HG03025 (cell line): ENCODE results near the gene DEPDC7.

Experiments used
- ATAC-seq: cut with Tn5 transposase; IDR thresholded peaks from one replicate; pipeline ENCODE4 v1.9.1; 2021; ENCODE audit warnings: mild to moderate bottlenecking, moderate library complexity; ENCODE audit not compliant: unreplicated experiment, low FRiP score

DEPDC7 gene

DNA sequence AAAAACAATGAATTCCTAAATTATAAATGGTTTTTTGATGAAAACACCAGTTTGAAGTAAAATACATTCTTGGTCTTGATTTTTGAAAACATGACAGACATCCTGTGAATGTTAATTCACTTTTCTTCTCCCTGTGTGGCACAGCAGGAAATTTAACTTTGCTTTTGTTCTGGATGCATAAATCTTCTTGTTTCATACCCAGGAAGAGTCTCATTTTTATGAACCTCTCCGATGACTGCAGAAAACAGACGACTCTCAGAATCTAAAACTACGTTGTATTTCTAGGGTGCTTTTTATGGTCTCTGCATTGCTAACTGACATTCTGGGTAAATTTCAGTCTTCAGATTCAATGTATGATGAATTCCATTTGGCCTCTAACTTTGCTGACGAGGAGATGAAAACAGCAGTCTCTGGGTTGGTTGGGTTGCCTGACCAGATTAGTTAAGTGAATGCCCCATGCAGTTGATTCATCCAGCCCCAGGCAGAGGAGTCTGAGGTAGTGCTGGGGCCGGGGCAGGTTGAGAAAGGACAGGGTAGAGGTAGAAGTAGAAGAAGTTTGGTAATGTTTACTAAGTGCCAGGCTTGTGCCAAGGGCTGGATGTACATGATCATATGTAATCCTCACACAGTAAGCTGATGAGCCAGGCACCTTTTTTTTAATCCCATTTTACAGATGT, 43.8 kb downstream of the DEPDC7 start:
- no peak for ATAC-seq

- ATAC-seq, result no peak
Observed at GRCh38 chr11:33060271-33060670, 44.6 kb downstream of the DEPDC7 start.

DNA sequence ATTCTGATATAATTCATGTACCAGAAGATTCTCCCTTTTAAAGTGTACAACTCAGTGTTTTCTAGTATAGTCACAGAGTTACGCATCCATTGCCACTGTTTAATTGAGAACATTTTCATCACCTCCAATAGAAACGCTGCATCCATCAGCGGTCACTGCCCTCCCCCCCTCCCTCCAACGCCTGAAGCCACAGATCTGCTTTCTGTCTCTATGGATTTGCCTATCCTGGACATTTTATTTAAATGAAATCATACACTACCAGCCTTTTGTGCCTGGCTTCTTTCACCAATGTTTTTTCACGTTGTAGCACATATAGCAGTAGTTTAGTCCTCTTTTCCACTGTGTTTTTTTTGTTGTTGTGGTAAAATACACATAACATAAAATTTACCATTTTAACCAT, 46.5 kb downstream of the DEPDC7 start:
- no peak for ATAC-seq

DNA sequence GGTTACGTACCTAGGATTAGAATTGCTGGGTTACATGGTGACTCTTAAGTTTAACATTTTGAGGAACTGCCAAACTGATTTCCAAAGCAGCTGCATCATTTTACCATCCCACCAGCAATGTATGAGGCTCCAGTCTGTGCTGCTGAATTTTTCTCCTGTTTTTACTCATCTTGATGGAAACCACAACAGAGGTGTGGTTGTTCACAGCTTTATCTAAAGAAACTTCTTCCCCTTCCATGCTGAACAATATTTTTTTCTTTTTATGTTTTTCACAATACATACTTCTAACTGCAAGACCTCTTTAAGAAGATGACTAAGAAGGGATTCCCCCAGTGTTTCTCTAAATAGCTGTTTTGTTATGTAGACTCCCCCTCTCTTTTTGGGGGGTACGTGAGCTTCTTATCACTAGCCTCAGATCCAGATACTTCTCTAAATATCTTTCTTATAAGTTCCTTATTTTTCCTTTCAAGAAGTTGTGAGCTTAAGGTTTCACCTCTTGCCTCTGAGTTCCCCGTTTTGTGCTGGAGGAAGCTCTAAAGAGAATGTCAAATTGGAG, 47.7 kb downstream of the DEPDC7 start:
- no peak for ATAC-seq

- ATAC-seq, result peak; percentile 35
Observed at GRCh38 chr11:33064033-33064825, 48.6 kb downstream of the DEPDC7 start.

- ATAC-seq, result peak; percentile 16
Observed at GRCh38 chr11:33064866-33065265, 49.2 kb downstream of the DEPDC7 start.

DNA sequence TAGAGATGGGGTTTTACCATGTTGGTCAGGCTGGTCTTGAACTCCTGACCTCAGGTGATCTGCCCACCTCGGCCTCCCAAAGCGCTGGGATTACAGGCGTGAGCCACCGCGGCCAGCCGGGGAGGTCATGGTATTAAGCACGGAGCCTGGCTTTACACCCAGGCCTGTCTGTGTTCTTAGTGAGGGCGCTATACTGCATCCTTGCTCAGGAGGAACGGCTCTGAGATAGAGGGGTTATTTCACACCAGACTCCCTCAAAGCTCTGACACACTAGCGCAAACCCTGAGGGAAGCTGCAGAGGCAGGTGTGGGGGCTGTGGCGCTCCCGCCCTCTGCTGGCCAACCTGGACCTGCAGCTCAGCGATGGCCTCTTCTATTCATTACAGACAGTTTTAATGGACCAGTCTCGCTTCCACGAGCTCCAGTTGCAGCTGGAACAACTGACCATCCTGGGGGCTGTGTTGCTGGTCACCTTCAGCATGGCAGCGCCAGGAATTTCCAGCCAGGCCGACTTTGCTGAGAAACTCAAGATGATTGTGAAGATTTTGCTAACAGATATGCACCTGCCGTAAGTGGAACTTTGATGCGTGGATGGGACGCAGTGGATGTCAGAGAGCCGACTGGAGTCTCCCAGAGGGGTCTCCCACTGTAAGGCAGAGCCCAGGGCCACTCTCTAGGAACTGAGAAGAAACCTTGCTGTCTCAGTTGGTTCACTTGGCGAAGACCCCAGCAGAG, 49.9 kb downstream of the DEPDC7 start:
- ATAC-seq, result no peak

GRCh38 chr11:33067294-33067693, 51.6 kb downstream of the DEPDC7 start:
- ATAC-seq, result no peak

- ATAC-seq, result no peak
Observed at GRCh38 chr11:33068611-33069340, 53.1 kb downstream of the DEPDC7 start.

DNA sequence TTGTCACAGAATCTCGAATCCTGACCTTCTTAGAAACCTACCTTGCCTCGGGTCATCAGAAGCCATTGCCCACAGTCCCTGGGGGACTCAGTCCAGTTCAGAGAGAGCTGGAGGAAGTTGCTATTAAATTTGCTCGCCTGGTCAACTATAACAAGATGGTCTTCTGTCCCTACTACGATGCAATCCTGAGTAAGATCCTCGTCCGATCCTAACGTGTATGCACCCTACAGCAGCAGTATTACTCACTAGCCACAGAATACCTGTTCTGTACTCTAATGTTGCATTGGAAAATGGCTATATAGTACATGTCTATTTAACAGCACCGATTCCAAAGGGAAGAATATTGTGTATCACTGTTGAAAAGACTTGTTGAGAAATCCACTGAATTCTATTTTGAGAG, 56.8 kb downstream of the DEPDC7 start:
- no peak for ATAC-seq
